ENCODE results near the gene NDUFA11.
"Not testable (repeated sequence)": the region's sequence is repeated elsewhere in the genome, so short reads cannot be mapped to it uniquely, and the experiment has no call there.

Gene NDUFA11

DNA sequence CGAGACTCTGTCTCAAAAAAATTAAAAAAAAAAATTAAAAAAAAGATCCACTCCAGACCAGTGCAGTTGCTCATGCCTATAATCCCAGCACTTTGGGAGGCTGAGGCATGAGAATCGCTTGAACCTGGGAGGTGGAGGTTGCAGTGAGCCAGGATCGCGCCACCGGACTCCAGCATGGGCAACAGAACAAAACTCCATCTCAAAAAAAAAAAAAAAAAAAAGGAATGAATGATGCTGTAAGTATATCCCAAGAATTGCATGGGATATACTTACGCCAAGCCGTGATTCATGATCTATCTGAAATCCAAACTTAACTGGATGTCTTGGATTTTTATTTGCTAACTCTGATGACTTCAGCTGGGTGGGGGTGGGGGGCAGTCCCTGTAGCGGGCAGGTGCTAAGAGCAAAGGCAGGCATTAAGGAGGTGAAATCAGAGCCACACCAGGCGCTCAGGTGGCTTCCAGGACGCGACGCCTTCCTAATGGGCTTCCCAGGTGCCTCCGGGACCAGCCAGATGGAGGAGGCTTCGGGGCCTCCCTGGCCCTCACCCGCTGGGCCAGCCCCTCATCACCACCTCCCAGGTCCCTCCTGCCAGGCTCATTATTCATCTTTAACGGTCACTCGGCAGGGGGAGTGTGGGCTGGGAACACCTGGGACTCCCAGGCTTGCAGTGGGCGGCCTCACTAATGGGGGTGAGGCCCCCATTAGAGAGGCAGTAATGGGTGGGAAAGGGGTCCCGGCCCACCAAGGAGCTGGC lies 21.9 kb downstream of the NDUFA11 start:
- no peak for DNase-seq (ENCODE audit: insufficient read length)
- TF ChIP-seq POLR2AphosphoS5 (IDR thresholded peaks at IDR 0.05; ENCODE audit: low read depth, low read length) (no peak), TAF1 (IDR thresholded peaks at IDR 0.05; ENCODE audit: borderline replicate concordance, low read depth, low read length) (no peak), POLR2A (IDR thresholded peaks at IDR 0.05; ENCODE audit: low read depth, low read length) (no peak)
- FAIRE-seq: no peak

DNA sequence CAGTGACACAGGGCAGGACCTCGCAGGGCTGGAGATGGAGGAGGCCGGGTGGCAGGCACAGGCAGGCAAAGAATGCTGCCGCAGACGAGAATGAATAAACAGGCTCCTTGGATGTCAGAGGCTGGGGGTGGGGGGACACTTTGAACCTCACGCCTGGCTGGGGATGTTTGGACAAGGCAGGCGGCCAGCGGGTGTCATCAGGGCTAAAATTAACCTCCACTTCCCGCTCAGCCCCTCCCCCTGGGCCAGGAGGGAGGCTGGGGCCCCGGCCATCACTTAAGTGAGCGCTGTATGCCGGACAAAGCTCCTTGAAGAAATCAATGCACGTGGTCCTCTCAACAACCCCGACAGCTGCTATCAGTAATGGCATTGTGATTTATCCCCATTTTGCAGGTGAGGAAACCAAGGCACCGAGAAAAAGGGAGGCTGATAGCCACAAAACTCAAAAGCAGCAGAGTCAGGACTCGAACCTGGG lies 22.9 kb downstream of the NDUFA11 start:
- FAIRE-seq: no peak

DNA sequence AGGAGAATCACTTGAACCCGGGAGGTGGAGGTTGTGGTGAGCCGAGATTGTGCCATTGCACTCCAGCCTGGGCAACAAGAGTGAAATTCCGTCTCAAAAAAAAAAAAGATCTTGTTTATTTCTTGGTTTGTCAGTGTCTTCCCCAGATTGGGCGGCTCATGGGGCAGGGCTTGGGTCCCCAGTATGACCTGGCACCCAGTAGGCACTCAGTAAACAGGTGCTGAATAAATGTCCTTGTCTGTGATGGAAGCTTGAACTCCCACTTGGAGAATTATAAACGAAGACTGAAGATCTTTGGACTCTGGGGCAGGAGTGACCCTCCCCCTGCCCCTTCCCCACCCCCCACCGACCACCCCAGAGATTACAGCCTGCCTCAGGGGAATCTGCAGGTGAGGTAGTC lies 23.4 kb downstream of the NDUFA11 start:
- TF ChIP-seq TAF1 (IDR thresholded peaks at IDR 0.05; ENCODE audit: borderline replicate concordance, low read depth, low read length) (no peak), POLR2A (IDR thresholded peaks at IDR 0.05; ENCODE audit: low read depth, low read length) (no peak), POLR2AphosphoS5 (IDR thresholded peaks at IDR 0.05; ENCODE audit: low read depth, low read length) (no peak)
- DNase-seq (ENCODE audit: insufficient read length) (no peak), FAIRE-seq (no peak)

More for the DNA sequence above, 22.9 kb downstream of the NDUFA11 start:
- DNase-seq (ENCODE audit: insufficient read length): no peak
- TF ChIP-seq POLR2AphosphoS5 (IDR thresholded peaks at IDR 0.05; ENCODE audit: low read depth, low read length) (no peak), POLR2A (IDR thresholded peaks at IDR 0.05; ENCODE audit: low read depth, low read length) (no peak), TAF1 (IDR thresholded peaks at IDR 0.05; ENCODE audit: borderline replicate concordance, low read depth, low read length) (no peak)

DNA sequence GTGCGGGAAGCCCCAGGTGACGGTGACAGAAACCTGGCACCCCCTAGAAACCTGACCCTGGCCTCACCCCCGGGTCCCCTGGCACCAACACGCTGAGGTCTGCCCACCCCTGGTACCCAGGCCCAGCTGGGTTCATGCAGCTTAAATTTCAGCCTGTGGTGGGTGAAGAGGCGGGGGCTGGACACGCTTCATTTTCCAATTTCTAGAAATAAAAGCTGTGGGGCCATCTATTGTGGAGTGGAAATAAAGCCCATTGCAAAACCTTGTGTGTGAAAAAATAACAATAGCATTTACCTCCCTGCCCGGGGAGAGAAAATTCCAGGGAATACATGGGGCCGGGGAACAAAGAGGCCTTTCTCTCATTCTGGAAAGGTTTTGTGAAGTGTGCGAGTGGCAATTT lies 25.7 kb downstream of the NDUFA11 start:
- DNase-seq (ENCODE audit: insufficient read length) (no peak), FAIRE-seq (no peak)
- TF ChIP-seq POLR2A (IDR thresholded peaks at IDR 0.05; ENCODE audit: low read depth, low read length) (no peak), POLR2AphosphoS5 (IDR thresholded peaks at IDR 0.05; ENCODE audit: low read depth, low read length) (no peak), TAF1 (IDR thresholded peaks at IDR 0.05; ENCODE audit: borderline replicate concordance, low read depth, low read length) (no peak)

DNA sequence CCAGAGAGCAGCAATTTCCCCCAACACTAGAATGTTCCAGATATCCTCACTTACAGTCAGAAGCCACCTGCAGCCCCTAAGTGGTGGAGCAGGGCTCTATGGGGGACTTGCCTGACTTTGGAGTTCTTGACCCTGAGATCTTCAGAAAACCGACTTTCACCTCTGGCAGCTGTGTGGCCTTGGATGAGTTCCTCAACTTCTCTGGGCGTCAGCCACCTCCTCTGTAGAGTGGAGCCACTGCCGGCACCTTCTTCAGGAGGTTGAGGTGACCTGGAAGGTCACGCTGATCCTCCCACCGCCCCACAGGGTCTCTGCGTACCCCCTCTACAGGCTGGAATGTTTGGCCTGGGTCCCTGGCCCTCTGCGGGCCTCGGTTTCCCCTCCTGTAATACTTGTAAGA lies 26.2 kb downstream of the NDUFA11 start:
- DNase-seq (ENCODE audit: insufficient read length): peak; percentile 2
- FAIRE-seq: no peak
- TF ChIP-seq POLR2A (IDR thresholded peaks at IDR 0.05; ENCODE audit: low read depth, low read length) (no peak), POLR2AphosphoS5 (IDR thresholded peaks at IDR 0.05; ENCODE audit: low read depth, low read length) (no peak), TAF1 (IDR thresholded peaks at IDR 0.05; ENCODE audit: borderline replicate concordance, low read depth, low read length) (no peak)

DNA sequence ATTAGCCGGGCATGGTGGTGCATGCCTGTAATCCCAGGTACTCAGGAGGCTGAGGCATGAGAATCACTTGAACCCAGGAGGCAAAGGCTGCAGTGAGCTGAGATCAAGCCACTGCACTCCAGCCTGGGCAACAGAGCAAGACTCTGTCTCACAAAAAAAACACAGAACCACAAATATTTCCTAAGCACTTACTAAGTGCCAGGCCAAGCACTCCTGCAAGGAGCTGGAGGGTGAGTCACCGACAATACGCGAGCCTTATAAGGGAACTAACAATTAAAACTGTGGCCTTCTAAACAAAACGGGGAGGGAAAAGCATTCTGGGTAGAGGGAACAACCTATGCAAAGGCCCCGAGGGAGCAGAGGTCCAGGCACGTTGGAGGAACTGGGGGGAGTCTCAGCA lies 29.1 kb downstream of the NDUFA11 start:
- peak; percentile 3 for DNase-seq (ENCODE audit: insufficient read length)
- FAIRE-seq: not testable (repeated sequence)

DNA sequence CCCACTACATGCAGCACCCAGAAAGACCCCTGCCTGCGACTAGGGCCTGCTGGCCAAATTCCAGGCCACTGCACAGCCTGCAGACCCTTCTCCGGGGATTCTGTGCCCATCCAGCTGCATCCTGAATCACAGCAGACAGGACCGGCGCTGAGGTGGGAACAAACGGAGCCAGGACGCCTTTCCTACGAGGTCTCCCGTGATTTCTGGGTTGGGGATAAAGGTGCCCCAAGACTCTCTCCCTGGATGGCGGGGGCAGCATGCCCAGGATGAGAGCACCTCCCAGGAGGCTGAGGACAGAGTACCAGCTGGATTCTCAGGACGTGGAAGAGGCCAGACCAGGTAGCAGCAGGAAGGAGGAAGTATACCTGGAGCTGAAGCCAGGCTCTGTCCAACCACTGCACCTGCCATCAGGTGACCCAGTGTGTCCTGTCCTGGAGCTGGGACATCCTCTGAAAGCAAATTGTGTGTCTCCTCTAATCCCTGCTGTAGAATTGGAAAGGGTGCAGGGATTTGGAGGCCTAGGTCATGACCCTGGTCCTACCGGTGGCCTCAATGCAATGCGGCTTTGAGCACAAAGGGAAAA lies 29.9 kb downstream of the NDUFA11 start:
- peak; percentile 4 for DNase-seq (ENCODE audit: insufficient read length)
- FAIRE-seq: no peak
- no peak for TF ChIP-seq POLR2A (IDR thresholded peaks at IDR 0.05; ENCODE audit: low read depth, low read length)
- TF ChIP-seq POLR2AphosphoS5 (IDR thresholded peaks at IDR 0.05; ENCODE audit: low read depth, low read length): no peak
- no peak for TF ChIP-seq TAF1 (IDR thresholded peaks at IDR 0.05; ENCODE audit: borderline replicate concordance, low read depth, low read length)

DNA sequence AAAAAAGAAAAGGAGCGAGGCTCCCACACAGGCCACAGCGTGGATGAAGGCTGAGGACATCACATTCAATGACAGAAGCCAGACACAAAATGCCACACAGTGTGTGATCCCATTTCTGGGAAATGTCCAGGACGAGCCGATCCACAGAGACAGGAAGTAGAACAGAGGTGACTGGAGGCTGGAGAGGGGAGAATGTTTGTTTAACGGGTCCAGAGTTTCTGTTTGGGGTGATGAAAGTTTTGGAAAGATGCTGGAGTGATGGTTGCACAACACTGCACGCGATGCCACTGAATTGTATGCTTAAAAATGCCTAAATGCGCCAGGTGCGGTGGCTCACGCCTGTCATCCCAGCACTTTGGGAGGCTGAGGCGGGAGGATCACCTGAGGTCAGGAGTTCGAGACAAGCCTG lies 32.6 kb downstream of the NDUFA11 start:
- TF ChIP-seq POLR2AphosphoS5 (IDR thresholded peaks at IDR 0.05; ENCODE audit: low read depth, low read length) (no peak), POLR2A (IDR thresholded peaks at IDR 0.05; ENCODE audit: low read depth, low read length) (no peak), TAF1 (IDR thresholded peaks at IDR 0.05; ENCODE audit: borderline replicate concordance, low read depth, low read length) (no peak)
- DNase-seq (ENCODE audit: insufficient read length): no peak
- FAIRE-seq: no peak

DNA sequence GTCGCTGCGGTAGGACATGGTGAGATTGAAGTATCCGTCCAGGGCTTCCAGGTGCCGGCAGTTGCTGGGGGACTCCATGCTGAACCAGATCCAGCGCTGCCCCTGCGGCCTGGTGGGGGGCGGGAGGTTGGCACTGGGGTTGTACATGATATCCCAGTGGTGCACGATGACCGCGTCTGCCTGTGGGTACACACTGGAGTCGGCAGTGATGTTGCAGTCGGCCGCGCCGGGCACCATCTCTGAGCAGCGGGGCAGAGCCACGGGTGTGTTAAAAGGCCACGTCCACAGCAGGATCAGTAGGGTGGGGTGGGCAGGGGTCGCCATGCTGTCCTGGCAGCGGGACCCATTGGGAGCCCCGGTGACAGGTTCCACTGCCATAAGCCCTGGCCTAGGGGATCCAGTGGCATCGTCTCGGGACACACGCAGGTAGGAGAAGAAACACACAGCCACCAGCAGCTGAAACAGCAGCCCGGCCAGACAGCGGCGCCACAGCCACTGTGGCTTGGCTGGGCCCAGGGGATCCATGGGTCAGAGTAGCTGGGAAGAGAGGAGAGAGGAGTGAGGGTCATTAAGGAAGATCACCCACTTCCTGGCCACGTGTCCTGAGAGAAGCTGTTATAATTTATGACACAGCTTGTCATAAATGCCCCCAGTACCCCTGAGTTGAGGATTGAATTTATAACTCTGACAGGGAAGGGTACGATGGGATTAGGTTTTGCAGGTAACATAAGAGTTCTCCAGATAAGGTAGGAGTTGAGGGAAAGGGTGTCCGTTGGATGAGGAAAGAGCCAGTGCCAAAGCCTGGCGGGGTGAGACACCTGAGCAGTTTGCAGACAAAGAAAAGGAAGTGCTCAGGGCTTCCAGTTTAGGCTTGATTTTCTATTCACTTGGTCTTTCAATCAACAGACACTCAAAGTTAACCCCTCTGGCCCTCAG lies 36.1 kb downstream of the NDUFA11 start:
- no peak for TF ChIP-seq POLR2A (IDR thresholded peaks at IDR 0.05; ENCODE audit: low read depth, low read length)
- TF ChIP-seq TAF1 (IDR thresholded peaks at IDR 0.05; ENCODE audit: borderline replicate concordance, low read depth, low read length): no peak
- no peak for TF ChIP-seq POLR2AphosphoS5 (IDR thresholded peaks at IDR 0.05; ENCODE audit: low read depth, low read length)
- DNase-seq (ENCODE audit: insufficient read length) (no peak), FAIRE-seq (no peak)

DNA sequence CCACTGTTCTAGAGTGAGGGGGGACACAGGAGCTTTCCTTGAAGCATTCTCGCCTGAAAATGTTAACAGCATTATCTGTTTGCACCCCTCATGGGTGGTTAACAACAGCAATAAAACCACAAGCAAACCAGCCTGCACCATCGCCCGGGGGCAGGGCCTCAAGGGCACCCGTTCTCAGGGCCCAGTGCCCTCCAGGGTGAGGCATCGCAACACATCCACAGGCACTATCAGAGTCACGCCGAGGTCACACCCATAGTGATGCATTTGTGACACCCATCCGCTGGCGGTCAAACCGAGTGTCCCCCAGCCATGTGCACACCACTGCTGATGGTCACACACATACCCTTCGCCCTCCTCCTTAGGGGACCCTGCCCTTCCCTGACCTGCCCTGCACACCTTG lies 37.8 kb downstream of the NDUFA11 start:
- DNase-seq (ENCODE audit: insufficient read length) (no peak), FAIRE-seq (no peak)
- no peak for TF ChIP-seq POLR2A (IDR thresholded peaks at IDR 0.05; ENCODE audit: low read depth, low read length)
- TF ChIP-seq TAF1 (IDR thresholded peaks at IDR 0.05; ENCODE audit: borderline replicate concordance, low read depth, low read length): no peak
- no peak for TF ChIP-seq POLR2AphosphoS5 (IDR thresholded peaks at IDR 0.05; ENCODE audit: low read depth, low read length)

DNA sequence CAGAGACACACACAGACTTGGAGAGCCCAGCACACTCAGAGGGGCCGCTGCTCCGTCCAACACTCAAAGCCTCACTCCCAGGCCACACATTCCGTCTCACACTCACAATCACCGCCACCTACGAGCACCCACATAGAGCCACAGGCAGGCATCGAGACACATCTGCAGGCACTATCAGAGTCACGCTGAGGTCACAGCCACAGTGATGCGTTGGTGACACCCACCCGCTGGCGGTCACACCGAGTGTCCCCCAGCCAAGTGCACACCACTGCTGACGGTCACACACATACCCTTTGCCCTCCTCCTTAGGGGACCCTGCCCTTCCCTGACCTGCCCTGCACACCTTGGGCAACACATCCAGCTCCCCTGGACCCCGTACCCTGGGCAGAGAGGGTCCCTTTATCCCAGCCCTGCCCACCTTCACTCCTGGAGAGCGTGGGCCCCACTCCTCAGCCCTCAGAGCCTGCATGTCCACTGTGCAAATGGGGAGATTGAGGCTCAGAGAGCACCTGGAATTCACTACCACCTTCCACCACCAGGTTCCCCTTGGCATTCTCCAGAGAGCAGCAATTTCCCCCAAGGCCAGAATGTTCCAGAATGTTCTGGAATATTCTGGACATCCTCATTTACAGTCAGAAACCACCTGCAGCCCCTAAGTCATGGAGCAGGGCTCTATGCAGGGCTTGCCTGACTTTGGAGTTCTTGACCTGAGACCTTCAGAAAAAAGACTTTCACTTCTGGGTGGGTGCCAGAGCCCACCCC lies 38.7 kb downstream of the NDUFA11 start:
- no peak for FAIRE-seq
- TF ChIP-seq TAF1 (IDR thresholded peaks at IDR 0.05; ENCODE audit: borderline replicate concordance, low read depth, low read length): no peak
- no peak for TF ChIP-seq POLR2A (IDR thresholded peaks at IDR 0.05; ENCODE audit: low read depth, low read length)
- no peak for DNase-seq (ENCODE audit: insufficient read length)

Data from GM12892 (cell line).